GM18502 (cell line): Measurements from ENCODE around the gene TMEM47.

ENCODE experiments used
- ATAC-seq: cut with Tn5 transposase; IDR thresholded peaks from one replicate; pipeline ENCODE4 v1.9.1; 2021; ENCODE audit warnings: mild to moderate bottlenecking; ENCODE audit not compliant: unreplicated experiment, poor library complexity

TMEM47 gene

GRCh38 chrX:34586346-34586911, 70.7 kb downstream of the TMEM47 start:
- no peak for ATAC-seq

- ATAC-seq = no peak
Measured at GRCh38 chrX:34585561-34585960, 71.5 kb downstream of the TMEM47 start.

GRCh38 chrX:34584781-34585180, 72.3 kb downstream of the TMEM47 start:
- ATAC-seq = no peak

GRCh38 chrX:34580069-34580468, 77.0 kb downstream of the TMEM47 start:
- ATAC-seq = no peak

- ATAC-seq = no peak
Measured at GRCh38 chrX:34578237-34578636, 78.8 kb downstream of the TMEM47 start.
